ENCODE data around the gene TBK1.

- TF ChIP-seq, protein P1, sequence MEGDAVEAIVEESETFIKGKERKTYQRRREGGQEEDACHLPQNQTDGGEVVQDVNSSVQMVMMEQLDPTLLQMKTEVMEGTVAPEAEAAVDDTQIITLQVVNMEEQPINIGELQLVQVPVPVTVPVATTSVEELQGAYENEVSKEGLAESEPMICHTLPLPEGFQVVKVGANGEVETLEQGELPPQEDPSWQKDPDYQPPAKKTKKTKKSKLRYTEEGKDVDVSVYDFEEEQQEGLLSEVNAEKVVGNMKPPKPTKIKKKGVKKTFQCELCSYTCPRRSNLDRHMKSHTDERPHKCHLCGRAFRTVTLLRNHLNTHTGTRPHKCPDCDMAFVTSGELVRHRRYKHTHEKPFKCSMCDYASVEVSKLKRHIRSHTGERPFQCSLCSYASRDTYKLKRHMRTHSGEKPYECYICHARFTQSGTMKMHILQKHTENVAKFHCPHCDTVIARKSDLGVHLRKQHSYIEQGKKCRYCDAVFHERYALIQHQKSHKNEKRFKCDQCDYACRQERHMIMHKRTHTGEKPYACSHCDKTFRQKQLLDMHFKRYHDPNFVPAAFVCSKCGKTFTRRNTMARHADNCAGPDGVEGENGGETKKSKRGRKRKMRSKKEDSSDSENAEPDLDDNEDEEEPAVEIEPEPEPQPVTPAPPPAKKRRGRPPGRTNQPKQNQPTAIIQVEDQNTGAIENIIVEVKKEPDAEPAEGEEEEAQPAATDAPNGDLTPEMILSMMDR (IDR thresholded peaks at IDR 0.05), result no peak
- no peak for TF ChIP-seq POLR2A (IDR thresholded peaks at IDR 0.05)
These were observed 78.6 kb downstream of the TBK1 start for GRCh38 chr12:64530566-64530965.
